Breast epithelium (tissue), 4 donors: Measurements from ENCODE around the gene SLC50A1. TPM values are rescaled to one million over a fixed set of nuclear protein-coding genes. Genes with fewer than 3 reads are reported as not detected.

Experiments
- DNase-seq, 2 donors: peaks; one replicate each; pipeline ENCODE4 v3.0.0-alpha.2; 2019; ENCODE audit warnings: low spot score in 2 of 2
- H3K27ac ChIP-seq, 2 donors: fragments of 200-600 bp; sonication (generic) in 1 of 2; one replicate each; pipeline ENCODE4 v1.5.1; 2016 to 2019; ENCODE audit warnings: mild to moderate bottlenecking in 1 of 2
- H3K27me3 ChIP-seq, 2 donors: fragments of 200-600 bp; sonication (generic) in 1 of 2; one replicate each; pipeline versions ENCODE4 v1.5.1 to v1.6.0; 2017 to 2019; ENCODE audit warnings: control low read depth in 1 of 2, mild to moderate bottlenecking in 1 of 2
- H3K36me3 ChIP-seq: fragments of 200-600 bp; one replicate; pipeline ENCODE4 v1.5.1; 2019
- H3K4me1 ChIP-seq, 2 donors: fragments of 200-600 bp; sonication (generic); one replicate each; pipeline ENCODE4 v1.5.1; 2016 to 2019; ENCODE audit warnings: control low read depth in 1 of 2
- H3K4me3 ChIP-seq, 3 donors: fragments of 200-600 bp; sonication (generic); 1 replicate in 2 of 3; 2 replicates in 1 of 3; pipeline ENCODE4 v1.5.1; 2016 to 2019; ENCODE audit warnings: mild to moderate bottlenecking in 3 of 3, moderate library complexity in 2 of 3
- H3K9me3 ChIP-seq, 2 donors: fragments of 200-600 bp; sonication (generic) in 1 of 2; one replicate each; pipeline ENCODE4 v1.5.1; 2016 to 2019; ENCODE audit warnings: control low read depth in 1 of 2
- CTCF ChIP-seq, 3 donors: fragments of 450-650 bp; IDR thresholded peaks; one replicate each; pipeline ENCODE4 v1.5.1; 2016 to 2017; ENCODE audit warnings: antibody characterized with exemption in 3 of 3, mild to moderate bottlenecking in 3 of 3, moderate library complexity in 3 of 3
- POLR2A ChIP-seq: fragments of 450-650 bp; IDR thresholded peaks from one replicate; pipeline ENCODE4 v1.6.1; 2016; ENCODE audit warnings: antibody characterized with exemption, mild to moderate bottlenecking, moderate library complexity
- POLR2AphosphoS5 ChIP-seq, 3 donors: sonication (generic); formaldehyde crosslinking; IDR thresholded peaks; one replicate each; pipeline ENCODE4 v1.6.1; 2017; ENCODE audit warnings: antibody characterized with exemption in 3 of 3
- intact Hi-C: fragments of 100-400 bp; cut with DNase I; formaldehyde crosslinking; loops from one replicate; pipeline ENCODE4 v1.15.1; 2023; ENCODE audit warnings: low total_unique reads
- total RNA-seq, 3 donors: library from RNA; depleted of rRNA; stranded (reverse); fragments of >200 nt; gene quantifications; one replicate each; pipeline ENCODE4 v1.1.0, GENCODE V29; 2016

Gene SLC50A1
- total RNA-seq, 3 donors from 2014 or later, result 25.0 to 32.4 (median 28.5) TPM

DNA sequence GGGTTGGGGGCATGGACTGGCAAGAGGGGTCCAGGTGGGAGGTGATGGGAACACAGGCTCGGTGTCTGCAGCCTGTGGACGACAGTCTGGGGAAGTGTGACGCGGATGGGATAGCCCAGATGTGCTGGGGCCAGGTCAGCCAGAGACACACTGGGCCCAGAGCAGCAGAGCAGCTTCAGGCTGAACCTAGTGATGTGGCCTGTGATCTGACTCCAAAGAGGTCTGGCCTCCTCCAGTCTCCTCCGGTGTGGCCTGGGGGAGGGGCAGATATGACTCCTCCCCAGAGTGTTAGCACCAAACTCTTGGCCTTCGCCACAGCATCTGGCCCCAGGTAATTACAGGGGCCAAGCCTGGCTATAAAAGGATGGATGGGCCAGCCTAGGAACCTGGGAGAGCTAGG is 43.5 kb upstream of the SLC50A1 start:
- Histone ChIP-seq H3K4me1 (peaks cover 0 to 10% of the 10 kb centered on the region in 2 donors), H3K27me3 (no peaks in the 10 kb centered on the region), H3K27ac (no peak overlapping the region), H3K36me3 (no peaks in the 10 kb centered on the region), H3K4me3 (no peak overlapping the region), H3K9me3 (no peaks in the 10 kb centered on the region)
- TF ChIP-seq CTCF (IDR thresholded peaks at IDR 0.05), result no peak
- no peak for TF ChIP-seq POLR2AphosphoS5 (IDR thresholded peaks at IDR 0.05)
- TF ChIP-seq POLR2A, result no peak
- intact Hi-C loops, result loop anchor here (5.0 kb wide), 1 partner anchor 75 kb away; no protein-coding TSS in a partner anchor
- no peak for DNase-seq

DNA sequence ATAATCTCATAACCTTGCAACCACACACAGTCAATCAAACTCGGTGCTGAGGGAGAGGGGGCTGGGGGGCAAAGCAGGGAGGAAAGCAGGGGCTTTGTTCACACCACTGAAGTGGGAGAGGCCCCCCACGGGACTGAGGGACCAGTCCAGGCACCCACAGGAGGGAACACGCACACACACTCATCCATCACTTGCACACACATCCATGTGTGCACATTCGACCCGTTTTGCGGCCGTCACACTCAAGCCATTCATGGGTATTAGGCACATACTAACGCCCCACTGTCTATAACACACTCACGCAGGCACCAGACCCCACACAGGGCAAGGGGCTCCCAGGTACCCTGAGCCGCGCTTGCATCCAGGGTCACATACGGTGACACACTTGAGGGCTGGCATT is 43.0 kb upstream of the SLC50A1 start:
- DNase-seq, result no peak
- Histone ChIP-seq H3K9me3 (no peaks in the 10 kb centered on the region), H3K36me3 (no peaks in the 10 kb centered on the region), H3K4me1 (peaks cover 0 to 10% of the 10 kb centered on the region in 2 donors), H3K4me3 (no peak overlapping the region), H3K27me3 (no peaks in the 10 kb centered on the region), H3K27ac (no peak overlapping the region)
- intact Hi-C loops, result loop anchor here (5.0 kb wide), 1 partner anchor 75 kb away; no protein-coding TSS in a partner anchor
- no peak for TF ChIP-seq POLR2A
- no peak for TF ChIP-seq CTCF (IDR thresholded peaks at IDR 0.05)
- TF ChIP-seq POLR2AphosphoS5 (IDR thresholded peaks at IDR 0.05), result no peak

- H3K9me3 ChIP-seq, result no peaks in the 10 kb centered on the region
- intact Hi-C loops, result loop anchor here (2.0 to 5.0 kb wide), 2 partner anchors 53 to 73 kb away; no protein-coding TSS in a partner anchor
- TF ChIP-seq CTCF (IDR thresholded peaks at IDR 0.05) (peak in 2 of 3 donors; percentile 41 to 47), POLR2AphosphoS5 (IDR thresholded peaks at IDR 0.05) (no peak)
- no peak overlapping the region for H3K4me3 ChIP-seq
- H3K4me1 ChIP-seq, result peaks cover 0 to 10% of the 10 kb centered on the region in 2 donors
- H3K36me3 ChIP-seq, result no peaks in the 10 kb centered on the region
- DNase-seq, result no peak
- H3K27me3 ChIP-seq, result no peaks in the 10 kb centered on the region
- H3K27ac ChIP-seq, result peak overlapping the region; percentile 60 to 79
Observed at GRCh38 chr1:155093911-155094621, 41.6 kb upstream of the SLC50A1 start.

DNA sequence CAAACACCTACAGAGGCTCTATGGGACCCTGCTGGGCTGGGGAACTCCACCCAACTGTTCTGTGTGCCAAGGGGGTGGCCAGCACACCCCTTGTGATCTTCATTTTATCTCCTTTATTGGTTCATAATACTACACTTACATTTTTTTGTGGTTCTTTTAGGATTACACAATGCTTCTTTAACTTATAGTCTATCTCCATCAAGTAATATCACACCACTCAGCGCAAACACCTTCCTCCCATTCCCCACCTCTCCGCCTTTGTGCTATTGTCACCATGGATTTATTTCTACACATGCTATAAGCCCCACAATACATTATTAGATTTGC is 41.1 kb upstream of the SLC50A1 start:
- no peaks in the 10 kb centered on the region for H3K27me3 ChIP-seq
- intact Hi-C loops, result loop anchor here (2.0 to 5.0 kb wide), 2 partner anchors 52 to 73 kb away; no protein-coding TSS in a partner anchor
- no peak overlapping the region for H3K4me3 ChIP-seq
- DNase-seq, result no peak
- H3K9me3 ChIP-seq, result no peaks in the 10 kb centered on the region
- H3K36me3 ChIP-seq, result no peaks in the 10 kb centered on the region
- H3K27ac ChIP-seq, result peak overlapping the region; percentile 60 to 79
- no peak for TF ChIP-seq CTCF (IDR thresholded peaks at IDR 0.05)
- TF ChIP-seq POLR2AphosphoS5 (IDR thresholded peaks at IDR 0.05), result no peak
- TF ChIP-seq POLR2A, result no peak
- H3K4me1 ChIP-seq, result peaks cover 0 to 10% of the 10 kb centered on the region in 2 donors

DNA sequence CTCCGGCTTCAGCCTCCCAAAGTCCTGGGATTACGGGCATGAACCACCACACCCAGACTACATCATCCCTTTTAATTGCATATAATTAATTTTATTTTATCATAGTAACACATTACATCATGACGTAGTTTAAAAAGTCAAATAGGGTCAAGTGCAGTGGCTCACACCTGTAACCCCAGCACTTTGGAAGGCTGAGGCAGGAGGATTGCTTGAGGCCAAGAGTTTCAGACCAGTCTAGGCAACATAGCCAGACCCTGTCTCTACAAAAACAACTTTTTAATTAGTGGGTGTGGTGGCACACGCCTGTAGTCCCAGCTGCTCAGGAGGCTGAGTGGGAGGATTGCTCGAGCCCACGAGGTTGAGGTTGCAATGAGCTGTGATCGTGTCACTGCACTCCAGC is 36.3 kb upstream of the SLC50A1 start:
- TF ChIP-seq POLR2A (no peak), CTCF (IDR thresholded peaks at IDR 0.05) (no peak), POLR2AphosphoS5 (IDR thresholded peaks at IDR 0.05) (no peak)
- no peaks in the 10 kb centered on the region for H3K9me3 ChIP-seq
- DNase-seq, result no peak
- H3K4me3 ChIP-seq, result no peak overlapping the region
- H3K4me1 ChIP-seq, result peaks cover 0 to 4% of the 10 kb centered on the region in 2 donors
- no peak overlapping the region for H3K27ac ChIP-seq
- intact Hi-C loops, result no loop called here
- no peaks in the 10 kb centered on the region for H3K27me3 ChIP-seq
- H3K36me3 ChIP-seq, result no peaks in the 10 kb centered on the region
